GM15510 (cell line): ENCODE results near the gene TENT5A.

Experiments used
- POLR2A ChIP-seq: IDR thresholded peaks from 3 replicates; pipeline ENCODE4 v1.6.1; 2011; ENCODE audit warnings: borderline replicate concordance; ENCODE audit not compliant: insufficient read length; ENCODE audit errors: extremely low read depth

TENT5A gene

GRCh38 chr6:81752084-81752920 is at the start of gene TENT5A:
Gene TENT5A (minus strand): TSS chr6:81752681. CDS start chr6:81752141, 540 bp downstream.
- peak; percentile 36 for TF ChIP-seq POLR2A

- no peak for TF ChIP-seq POLR2A
These were observed 49.0 kb upstream of the TENT5A start for GRCh38 chr6:81801489-81801888.

DNA sequence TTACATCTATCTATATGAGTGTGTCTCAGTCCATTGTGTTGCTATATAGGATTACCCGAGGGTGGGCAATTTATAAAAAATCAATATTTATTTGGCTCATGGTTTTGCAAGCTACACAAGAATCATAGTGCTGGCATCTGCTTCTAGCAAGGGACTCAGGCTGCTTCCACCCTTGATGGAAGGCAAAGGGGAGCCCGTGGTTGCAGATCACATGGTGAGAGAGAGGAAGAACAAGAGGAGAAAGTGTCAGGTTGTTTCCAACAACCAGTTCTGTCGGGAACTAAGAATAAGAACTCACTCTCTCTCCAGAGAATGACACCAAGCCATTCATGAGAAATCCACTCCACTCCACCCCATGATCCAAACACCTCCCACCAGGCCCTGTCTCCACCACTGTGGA is 48.2 kb upstream of the TENT5A start:
- no peak for TF ChIP-seq POLR2A

- TF ChIP-seq POLR2A, result no peak
These were observed 46.8 kb upstream of the TENT5A start for GRCh38 chr6:81799323-81799722.

DNA sequence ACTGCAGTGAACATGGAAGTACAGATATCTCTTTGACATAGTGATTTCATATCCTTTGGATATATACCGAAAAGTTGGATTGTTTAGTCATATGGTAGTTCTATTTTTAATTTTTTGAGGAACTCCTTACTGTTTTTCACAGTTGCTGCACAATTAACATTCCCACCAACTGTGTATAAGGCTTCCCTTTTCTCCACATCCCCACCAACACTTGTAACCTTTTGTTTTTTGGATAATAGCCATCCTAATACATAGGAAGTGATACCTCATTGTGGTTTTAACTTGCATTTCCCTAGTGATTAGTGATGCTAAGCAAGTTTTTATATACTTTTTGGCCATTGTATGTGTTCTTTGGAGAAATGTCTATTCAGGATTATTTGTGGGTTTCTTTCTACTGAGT is 45.1 kb upstream of the TENT5A start:
- TF ChIP-seq POLR2A, result no peak

DNA sequence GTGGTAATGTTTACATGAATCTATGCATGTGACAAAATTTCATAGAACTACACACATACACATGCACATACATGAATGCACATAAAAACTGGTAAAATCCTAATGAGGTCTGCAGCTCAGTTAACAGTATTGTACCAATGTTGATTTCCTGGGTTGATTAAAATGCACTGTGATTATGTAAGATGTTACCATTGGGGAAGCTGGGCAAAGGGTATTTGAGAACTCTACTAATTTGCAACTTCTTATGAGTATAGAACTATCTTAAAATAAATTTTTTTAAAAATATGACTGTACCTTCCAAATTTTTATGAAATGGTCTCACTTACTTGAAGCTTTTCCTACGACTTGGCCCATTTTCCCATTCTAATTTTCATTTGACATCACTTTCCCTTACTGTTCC is 43.4 kb upstream of the TENT5A start:
- no peak for TF ChIP-seq POLR2A

DNA sequence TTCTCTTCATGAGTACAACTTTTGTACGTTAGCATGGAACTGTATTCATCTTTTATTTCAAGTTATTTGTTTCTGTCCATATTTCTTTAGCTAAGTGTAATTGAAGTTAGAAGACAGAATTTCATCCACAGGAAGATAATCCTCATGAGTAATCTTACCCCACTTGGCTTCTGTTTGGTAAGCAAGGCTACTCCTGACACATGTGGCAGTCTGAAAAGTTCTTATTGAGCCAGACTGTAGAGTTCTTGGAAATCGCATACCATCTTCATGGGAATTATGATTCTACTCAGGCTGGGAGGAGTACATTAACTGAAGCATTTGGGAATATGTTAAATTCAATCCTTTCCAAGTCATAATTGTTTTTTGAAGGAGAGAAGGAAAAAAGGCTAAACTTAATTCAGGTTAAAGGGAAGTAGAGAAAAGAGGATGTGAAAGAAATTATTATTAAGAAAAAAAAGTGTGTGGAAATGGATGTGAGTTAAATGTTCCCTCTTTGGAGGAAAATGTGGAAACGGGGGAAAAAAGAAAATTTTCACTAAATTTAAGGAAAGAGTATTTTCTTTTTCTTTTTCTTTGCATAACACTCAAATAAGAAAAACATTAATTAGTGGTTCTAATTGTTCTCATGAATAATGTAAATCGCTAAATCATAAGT is 41.5 kb upstream of the TENT5A start:
- no peak for TF ChIP-seq POLR2A

DNA sequence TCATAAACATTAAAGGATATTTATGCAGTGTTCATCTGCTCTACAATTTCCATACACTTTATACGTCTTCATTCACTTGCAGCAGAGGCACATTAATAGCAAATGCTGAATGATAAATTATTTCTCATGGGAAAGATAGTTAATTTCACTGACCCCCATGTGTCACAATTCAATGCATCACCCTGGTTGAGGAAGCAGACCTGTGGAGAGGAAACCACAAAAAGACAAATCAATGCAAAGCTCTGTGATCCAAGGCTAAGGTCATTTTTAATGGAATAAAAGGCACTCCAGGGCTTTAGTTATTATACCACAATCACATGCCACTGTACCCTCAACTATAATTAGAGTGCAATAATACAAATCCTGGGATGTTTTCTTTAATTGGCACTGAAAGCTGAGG is 40.3 kb upstream of the TENT5A start:
- no peak for TF ChIP-seq POLR2A

- TF ChIP-seq POLR2A, result no peak
These were observed 39.3 kb upstream of the TENT5A start for GRCh38 chr6:81791756-81792155.

DNA sequence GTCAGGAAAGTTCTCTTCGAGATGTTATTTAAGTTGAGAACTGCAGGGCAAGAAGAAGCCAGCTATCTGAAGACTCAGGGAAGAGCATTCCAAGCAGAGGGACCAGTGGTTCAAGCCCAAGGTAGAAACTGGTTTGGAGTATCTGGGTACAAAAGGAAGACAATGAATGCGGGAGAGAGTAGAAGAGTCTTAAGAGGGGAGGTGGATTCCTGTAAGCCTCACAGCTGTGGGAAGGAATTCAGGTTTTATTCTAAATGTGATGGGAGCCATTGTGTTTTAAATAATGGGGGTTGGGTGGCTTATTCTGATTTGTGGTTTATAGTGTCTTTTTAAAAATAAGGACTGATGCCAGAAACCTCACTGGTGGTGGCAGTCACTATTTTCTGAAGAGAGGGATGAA is 37.6 kb upstream of the TENT5A start:
- TF ChIP-seq POLR2A, result no peak

DNA sequence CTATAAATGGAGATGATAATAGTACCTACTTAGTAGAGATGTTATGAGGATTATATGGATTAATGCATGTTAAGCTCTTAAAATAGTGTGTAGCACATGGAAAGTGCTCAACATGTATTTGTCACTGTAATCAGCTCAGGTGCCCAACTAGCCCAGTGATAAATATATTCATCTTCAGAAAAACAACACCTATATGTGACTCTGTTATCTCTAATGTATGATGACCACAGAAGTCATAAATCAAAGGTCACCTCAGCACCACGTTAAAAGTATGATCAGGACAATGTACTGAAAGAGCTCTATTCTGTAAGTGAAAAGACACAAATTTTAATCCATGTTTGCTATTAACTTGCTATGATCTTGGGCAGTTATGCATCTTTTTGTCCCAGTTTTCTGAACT is 36.8 kb upstream of the TENT5A start:
- no peak for TF ChIP-seq POLR2A

- TF ChIP-seq POLR2A, result no peak
These were observed 36.3 kb upstream of the TENT5A start for GRCh38 chr6:81788748-81789147.

GRCh38 chr6:81787313-81788068 is 35.0 kb upstream of the TENT5A start:
- no peak for TF ChIP-seq POLR2A

DNA sequence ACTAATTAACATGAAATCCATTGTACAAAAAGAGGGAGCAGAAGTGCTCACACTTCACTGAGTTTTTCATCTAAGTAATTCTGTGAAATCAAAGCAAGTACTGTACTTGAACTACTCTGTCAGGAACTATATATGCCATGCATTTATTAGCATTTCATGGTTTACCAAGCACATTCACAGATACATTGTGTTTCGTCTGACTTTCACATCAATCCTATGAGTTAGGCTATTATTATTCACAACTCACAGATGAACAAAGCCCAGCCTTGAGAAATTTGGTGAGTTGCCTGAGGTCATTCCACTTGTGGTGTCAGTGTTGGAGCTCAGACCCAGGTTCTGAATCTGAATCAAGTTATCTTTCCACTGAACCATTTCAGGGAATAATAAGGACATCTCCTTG is 33.7 kb upstream of the TENT5A start:
- TF ChIP-seq POLR2A, result no peak

DNA sequence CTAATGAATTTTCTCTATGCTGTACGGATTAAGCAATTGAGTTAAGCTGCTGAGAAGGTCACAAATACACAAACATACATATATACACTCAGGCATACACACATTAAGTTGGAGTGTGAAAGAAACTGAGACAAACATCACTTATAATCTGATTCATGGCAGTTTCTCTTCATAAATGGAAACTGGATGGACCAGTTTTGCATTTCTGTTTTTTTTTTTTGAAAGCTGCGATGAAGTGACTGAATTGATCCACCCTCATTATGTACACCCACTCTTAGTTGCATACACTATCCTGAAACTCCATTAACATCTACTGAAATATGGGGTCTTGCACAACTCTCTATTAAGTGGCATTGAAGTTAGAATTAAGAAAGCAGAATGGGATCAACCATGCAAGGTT is 32.9 kb upstream of the TENT5A start:
- no peak for TF ChIP-seq POLR2A
